Measurements from ENCODE around the gene HTRA3.

DNA sequence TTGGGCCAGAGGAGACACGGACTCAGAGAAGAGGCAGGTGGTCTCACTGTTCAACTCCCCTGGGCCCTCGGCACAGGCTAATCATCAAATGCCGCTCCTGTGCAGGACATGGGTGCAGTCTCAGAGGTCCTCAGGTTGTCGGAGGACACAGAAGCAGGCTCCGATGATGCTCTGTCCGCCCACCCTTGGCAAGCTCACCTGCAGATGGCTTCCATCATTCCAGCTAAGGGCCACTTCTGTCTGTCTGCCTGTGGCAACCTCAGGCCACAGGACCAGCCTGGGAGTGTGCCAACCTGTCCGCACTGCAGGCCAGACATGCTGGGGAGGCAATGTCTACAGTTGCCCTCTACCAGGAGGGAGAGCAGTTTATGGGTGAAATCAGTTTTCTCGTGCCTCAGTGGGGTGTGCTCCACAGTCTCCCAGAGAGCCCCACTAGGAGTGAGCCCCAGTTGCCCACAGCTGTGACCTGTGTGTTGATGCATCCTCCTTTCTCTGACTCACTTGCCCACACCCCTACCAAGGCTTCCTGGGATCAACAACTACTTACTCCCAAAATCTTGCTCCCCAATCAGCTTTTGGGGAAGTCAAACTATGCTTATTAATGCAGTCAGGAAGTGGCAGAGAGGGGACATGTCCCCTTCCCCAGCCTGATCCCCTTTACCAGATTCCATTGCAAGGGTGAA, 55.9 kb downstream of the HTRA3 start:
- TF ChIP-seq, protein P1, sequence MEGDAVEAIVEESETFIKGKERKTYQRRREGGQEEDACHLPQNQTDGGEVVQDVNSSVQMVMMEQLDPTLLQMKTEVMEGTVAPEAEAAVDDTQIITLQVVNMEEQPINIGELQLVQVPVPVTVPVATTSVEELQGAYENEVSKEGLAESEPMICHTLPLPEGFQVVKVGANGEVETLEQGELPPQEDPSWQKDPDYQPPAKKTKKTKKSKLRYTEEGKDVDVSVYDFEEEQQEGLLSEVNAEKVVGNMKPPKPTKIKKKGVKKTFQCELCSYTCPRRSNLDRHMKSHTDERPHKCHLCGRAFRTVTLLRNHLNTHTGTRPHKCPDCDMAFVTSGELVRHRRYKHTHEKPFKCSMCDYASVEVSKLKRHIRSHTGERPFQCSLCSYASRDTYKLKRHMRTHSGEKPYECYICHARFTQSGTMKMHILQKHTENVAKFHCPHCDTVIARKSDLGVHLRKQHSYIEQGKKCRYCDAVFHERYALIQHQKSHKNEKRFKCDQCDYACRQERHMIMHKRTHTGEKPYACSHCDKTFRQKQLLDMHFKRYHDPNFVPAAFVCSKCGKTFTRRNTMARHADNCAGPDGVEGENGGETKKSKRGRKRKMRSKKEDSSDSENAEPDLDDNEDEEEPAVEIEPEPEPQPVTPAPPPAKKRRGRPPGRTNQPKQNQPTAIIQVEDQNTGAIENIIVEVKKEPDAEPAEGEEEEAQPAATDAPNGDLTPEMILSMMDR (IDR thresholded peaks at IDR 0.05; ENCODE audit: insufficient read depth, low read depth, low read length), result no peak
- no peak for TF ChIP-seq EZH2 (IDR thresholded peaks at IDR 0.05; ENCODE audit: insufficient read depth, low read length)

All from astrocyte (in vitro differentiated cells and primary cell).